Endodermal cell (in vitro differentiated cells): Measurements from ENCODE around the gene FAM118A. TPM values are rescaled to one million over a fixed set of nuclear protein-coding genes. Genes with fewer than 3 reads are reported as not detected.

Experiments used
- DNase-seq: peaks from one replicate; pipeline ENCODE4 v3.0.0-alpha.2; 2017
- H3K27ac ChIP-seq: 2 replicates; pipeline ENCODE4 v1.5.1; 2013; ENCODE audit warnings: mild to moderate bottlenecking, low read depth, low read length, moderate library complexity
- H3K27me3 ChIP-seq: 2 replicates; pipeline ENCODE4 v1.6.1; 2013; ENCODE audit warnings: mild to moderate bottlenecking, low read length, moderate library complexity; ENCODE audit not compliant: insufficient read depth, control insufficient read depth, poor library complexity, severe bottlenecking
- H3K36me3 ChIP-seq: 2 replicates; pipeline ENCODE4 v1.7.0; 2013; ENCODE audit warnings: mild to moderate bottlenecking, low read length, moderate library complexity; ENCODE audit not compliant: control insufficient read depth, insufficient read depth
- H3K4me1 ChIP-seq: one replicate; pipeline ENCODE4 v1.7.0; 2013; ENCODE audit warnings: low read length; ENCODE audit not compliant: control insufficient read depth, insufficient read depth
- H3K4me3 ChIP-seq: 2 replicates; pipeline ENCODE4 v1.5.1; 2013; ENCODE audit warnings: mild to moderate bottlenecking, low read length, moderate library complexity
- H3K9ac ChIP-seq: 2 replicates; pipeline ENCODE4 v1.6.1; 2013; ENCODE audit warnings: mild to moderate bottlenecking, low read length, moderate library complexity; ENCODE audit not compliant: poor library complexity, severe bottlenecking; ENCODE audit errors: extremely low read depth
- H3K9me3 ChIP-seq: 2 replicates; pipeline ENCODE4 v1.6.1; 2013; ENCODE audit warnings: mild to moderate bottlenecking, low read length, moderate library complexity; ENCODE audit not compliant: control insufficient read depth
- H3K27ac Mint-ChIP-seq: 2 replicates; pipeline ENCODE4 v1.8.0; 2020; ENCODE audit warnings: mixed read lengths
- H3K27me3 Mint-ChIP-seq: 2 replicates; pipeline ENCODE4 v1.8.0; 2021; ENCODE audit warnings: mild to moderate bottlenecking, mixed read lengths; ENCODE audit not compliant: insufficient read depth
- H3K36me3 Mint-ChIP-seq: 2 replicates; pipeline ENCODE4 v1.8.0; 2020; ENCODE audit warnings: low read depth, mixed read lengths
- H3K4me1 Mint-ChIP-seq: 2 replicates; pipeline ENCODE4 v1.8.0; 2020; ENCODE audit warnings: mixed read lengths
- H3K4me3 Mint-ChIP-seq: 2 replicates; pipeline ENCODE4 v1.8.0; 2020; ENCODE audit warnings: mild to moderate bottlenecking, moderate library complexity, mixed read lengths
- H3K9me3 Mint-ChIP-seq: 2 replicates; pipeline ENCODE4 v1.8.0; 2020; ENCODE audit warnings: mild to moderate bottlenecking, mixed read lengths
- CTCF ChIP-seq: fragments of 200-600 bp; sonication (generic); conservative IDR thresholded peaks from 2 replicates; pipeline ENCODE4 v1.5.0; 2021; ENCODE audit warnings: antibody characterized with exemption, mild to moderate bottlenecking
- WGBS, 2 experiments: methylation state at CpG; one replicate each; pipeline versions ENCODE4 v1.1.5 to v1.1.7; 2013; ENCODE audit warnings: missing lambda C conversion rate in 2 of 2, mixed read lengths in 1 of 2; ENCODE audit not compliant: insufficient coverage in 1 of 2, insufficient read length in 1 of 2; 5-methylcytosine and 5-hydroxymethylcytosine counted together
- total RNA-seq, 2 donors: library from RNA; stranded (reverse); fragmentation: NEBNext Ultra II Directional in 1 of 2; extraction: Animal tissue kit (Norgen Biotek cat#: 25700) in 1 of 2; gene quantifications; 2 replicates in 1 of 2; 3 replicates in 1 of 2; pipeline ENCODE4 v1.2.1, GENCODE V29; 2021

The FAM118A gene
- total RNA-seq, 2 donors from 2014 or later: 46.3 to 143 TPM

DNA sequence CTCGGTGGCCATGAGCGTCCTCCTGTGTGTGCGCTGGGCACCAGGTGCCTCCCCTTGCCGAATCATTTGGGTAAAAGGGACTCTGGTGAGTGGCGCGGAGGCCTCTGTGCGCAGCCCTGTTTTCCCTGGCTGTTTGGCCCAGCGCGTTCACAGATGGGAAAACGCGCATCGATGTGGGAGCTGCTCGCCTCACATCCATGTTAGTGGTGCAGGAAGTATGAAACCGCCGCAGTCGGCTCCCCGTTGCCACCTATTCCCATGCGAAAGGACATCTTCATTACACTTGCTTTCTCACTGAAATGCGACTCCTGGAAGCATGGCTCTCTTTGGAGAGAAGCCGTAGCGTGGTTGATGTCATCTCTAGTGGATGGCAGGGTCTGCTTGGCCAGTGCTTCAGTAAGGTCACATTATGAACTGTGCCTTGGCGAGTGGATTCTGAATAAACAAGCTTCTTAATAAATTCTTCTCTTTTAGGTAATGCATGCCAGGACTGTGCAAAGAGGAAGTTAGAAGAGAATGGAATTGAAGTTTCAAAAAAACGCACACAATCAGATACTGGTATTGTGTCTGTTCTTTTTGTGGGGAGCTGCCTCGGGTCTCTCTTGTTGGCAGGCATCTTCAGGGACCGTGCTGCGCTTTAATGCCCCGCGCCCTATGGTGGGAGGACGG, 26.3 kb downstream of the FAM118A start:
- Histone ChIP-seq H3K4me1 (no peaks in the 10 kb centered on the region), H3K4me3 (no peak overlapping the region), H3K9ac (no peak overlapping the region), H3K27ac (no peak overlapping the region), H3K27me3 (no peaks in the 10 kb centered on the region), H3K36me3 (peaks cover 80% of the 10 kb centered on the region), H3K9me3 (no peaks in the 10 kb centered on the region)
- H3K27ac Mint-ChIP-seq: no peak overlapping the region
- peaks cover 2% of the 10 kb centered on the region for H3K4me1 Mint-ChIP-seq
- peaks cover 78% of the 10 kb centered on the region for H3K36me3 Mint-ChIP-seq
- TF ChIP-seq CTCF: no peak
- H3K27me3 Mint-ChIP-seq: no peaks in the 10 kb centered on the region
- H3K4me3 Mint-ChIP-seq: no peak overlapping the region
- no peak for DNase-seq
- WGBS, 2 experiments: 92 to 93% methylated on average over 23 to 29 of the region's 29 CpGs
- H3K9me3 Mint-ChIP-seq: no peaks in the 10 kb centered on the region

GRCh38 chr22:45336971-45337431, 27.3 kb downstream of the FAM118A start:
- H3K27ac Mint-ChIP-seq: no peak overlapping the region
- peaks cover 2% of the 10 kb centered on the region for H3K4me1 Mint-ChIP-seq
- H3K36me3 Mint-ChIP-seq: peaks cover 75% of the 10 kb centered on the region
- 94 to 100% methylated on average over 4 to 18 of the region's 18 CpGs for WGBS, 2 experiments
- no peaks in the 10 kb centered on the region for H3K27me3 ChIP-seq
- H3K27ac ChIP-seq: peak overlapping the region; percentile 64
- H3K4me1 ChIP-seq: no peaks in the 10 kb centered on the region
- DNase-seq: no peak
- H3K9me3 ChIP-seq: no peaks in the 10 kb centered on the region
- H3K4me3 ChIP-seq: no peak overlapping the region
- H3K4me3 Mint-ChIP-seq: no peak overlapping the region
- H3K9ac ChIP-seq: no peak overlapping the region
- no peaks in the 10 kb centered on the region for H3K27me3 Mint-ChIP-seq
- H3K9me3 Mint-ChIP-seq: no peaks in the 10 kb centered on the region
- TF ChIP-seq CTCF: no peak
- H3K36me3 ChIP-seq: peaks cover 85% of the 10 kb centered on the region

- no peak for TF ChIP-seq CTCF
- Histone ChIP-seq H3K9me3 (no peaks in the 10 kb centered on the region), H3K4me3 (no peak overlapping the region), H3K9ac (no peak overlapping the region), H3K27ac (peak overlapping the region; percentile 64), H3K4me1 (no peaks in the 10 kb centered on the region), H3K36me3 (peaks cover 84% of the 10 kb centered on the region), H3K27me3 (no peaks in the 10 kb centered on the region)
- H3K36me3 Mint-ChIP-seq: peaks cover 70% of the 10 kb centered on the region
- no peak overlapping the region for H3K27ac Mint-ChIP-seq
- peaks cover 2% of the 10 kb centered on the region for H3K4me1 Mint-ChIP-seq
- H3K4me3 Mint-ChIP-seq: no peak overlapping the region
- DNase-seq: no peak
- WGBS, 2 experiments: 94 to 96% methylated on average over 8 to 9 of the region's 9 CpGs
- H3K27me3 Mint-ChIP-seq: no peaks in the 10 kb centered on the region
- no peaks in the 10 kb centered on the region for H3K9me3 Mint-ChIP-seq
Measured at GRCh38 chr22:45337536-45337935, 27.8 kb downstream of the FAM118A start.
